Caco-2 (cell line): Measurements from ENCODE around the gene TPM1. TPM values are rescaled to one million over a fixed set of nuclear protein-coding genes. Genes with fewer than 3 reads are reported as not detected.
"Not testable (repeated sequence)": the region's sequence is repeated elsewhere in the genome, so short reads cannot be mapped to it uniquely, and the experiment has no call there.

Experiments used
- Bru-seq: library from RNA; stranded (reverse); fragments of 400-500 nt; gene quantifications from one replicate; lab custom pipeline; 2021; lab: Mats Ljungman, UMichigan
- BruChase-seq, 2 experiments: library from RNA; stranded (reverse); fragments of 400-500 nt; gene quantifications; one replicate each; lab custom pipeline; 2021; lab: Mats Ljungman, UMichigan
- BruUV-seq: library from RNA; stranded (reverse); fragments of 400-500 nt; replicated peaks from 2 replicates; lab custom pipeline; 2021; lab: Mats Ljungman, UMichigan
- CTCF ChIA-PET: fragments of 300-600 bp; sonication (Branson Sonifier 250); formaldehyde crosslinking; loops from one replicate; lab custom pipeline; 2022; ENCODE audit warnings: antibody characterized with exemption; lab: Charles Lee
- POLR2A ChIA-PET: fragments of 300-600 bp; sonication (Branson Sonifier 250); formaldehyde crosslinking; loops from one replicate; lab custom pipeline; 2022; ENCODE audit warnings: antibody characterized with exemption; lab: Charles Lee
- DNase-seq, 2 experiments: peaks; one replicate each; pipeline versions ENCODE4 v3.0.0 to v3.0.0-alpha.2; 2020 to 2022
- H3K27me3 ChIP-seq: replicated peaks from 2 replicates; pipeline ENCODE4 v1.6.0; 2011; ENCODE audit warnings: low read length; ENCODE audit not compliant: control insufficient read depth, insufficient read depth
- H3K36me3 ChIP-seq: 2 replicates; pipeline ENCODE4 v1.5.1; 2011; ENCODE audit warnings: low read length; ENCODE audit not compliant: control insufficient read depth, insufficient read depth
- H3K4me1 ChIP-seq: fragments of 250-450 bp; sonication (Bioruptor Pico); 2 replicates; pipeline ENCODE4 v1.5.1; 2020; ENCODE audit warnings: mild to moderate bottlenecking
- H3K4me3 ChIP-seq: 2 replicates; pipeline ENCODE4 v1.5.1; 2011; ENCODE audit warnings: low read depth, mild to moderate bottlenecking, control low read depth, low read length
- H3K9me3 ChIP-seq: fragments of 250-450 bp; sonication (Bioruptor Pico); 2 replicates; pipeline ENCODE4 v1.5.1; 2020; ENCODE audit warnings: mild to moderate bottlenecking, moderate library complexity
- H3K27ac Mint-ChIP-seq: one replicate; pipeline ENCODE4 v1.8.0; 2022; ENCODE audit warnings: mixed read lengths; ENCODE audit not compliant: unreplicated experiment
- H3K27me3 Mint-ChIP-seq: one replicate; pipeline ENCODE4 v1.8.0; 2022; ENCODE audit warnings: mixed read lengths; ENCODE audit not compliant: insufficient read depth, unreplicated experiment
- H3K36me3 Mint-ChIP-seq: one replicate; pipeline ENCODE4 v1.8.0; 2022; ENCODE audit warnings: mild to moderate bottlenecking, mixed read lengths; ENCODE audit not compliant: insufficient read depth, unreplicated experiment
- H3K4me1 Mint-ChIP-seq: one replicate; pipeline ENCODE4 v1.8.0; 2022; ENCODE audit warnings: low read depth, mixed read lengths; ENCODE audit not compliant: unreplicated experiment
- H3K4me3 Mint-ChIP-seq: one replicate; pipeline ENCODE4 v1.8.0; 2022; ENCODE audit warnings: mild to moderate bottlenecking, moderate library complexity, mixed read lengths; ENCODE audit not compliant: unreplicated experiment
- H3K9me3 Mint-ChIP-seq: one replicate; pipeline ENCODE4 v1.8.0; 2022; ENCODE audit warnings: mixed read lengths; ENCODE audit not compliant: unreplicated experiment
- intact Hi-C: fragments of 100-400 bp; cut with micrococcal nuclease; formaldehyde crosslinking; loops from one replicate; pipeline ENCODE4 v1.10.0; 2022; ENCODE audit not compliant: unreplicated experiment
- long read RNA-seq: library from polyadenylated mRNA; stranded (forward); transcript quantifications from one replicate; pipeline ENCODE4 v2.0.0, GENCODE V29; 2022
- total RNA-seq: library from RNA; stranded (reverse); gene quantifications from 2 replicates; pipeline ENCODE4 v1.2.3, GENCODE V29; 2022
- TF ChIP-seq, protein P1 (sequence below), 2 experiments: fragments of 200-600 bp in 1 of 2; IDR thresholded peaks; 1 replicate in 1 of 2; 2 replicates in 1 of 2; pipeline versions ENCODE4 v1.5.1 to v1.8.0; 2011 to 2022; ENCODE audit warnings: antibody characterized with exemption in 1 of 2, control low read depth in 1 of 2, inconsistent platforms in 1 of 2, low read depth in 1 of 2, low read length in 1 of 2, mild to moderate bottlenecking in 1 of 2, moderate library complexity in 1 of 2; ENCODE audit not compliant: insufficient read depth in 1 of 2, severe bottlenecking in 1 of 2, unreplicated experiment in 1 of 2

TPM1 gene
- total RNA-seq: 193 and 209 TPM in 2 replicates
- percentile 96 among the genes with signal in this experiment for Bru-seq, nascent RNA
- percentile 92 among the genes with signal in this experiment for BruChase-seq, experiment 1, labeled RNA remaining after a 2-hour chase
- percentile 90 among the genes with signal in this experiment for BruChase-seq, experiment 2, labeled RNA remaining after a 6-hour chase
- long read RNA-seq, transcript TPM1-206 (9 exons, 1,717 nt): minor isoform, 85 of 229 reads
- long read RNA-seq, transcript TPM1-220 (9 exons, 977 nt): minor isoform, 8 of 229 reads
- long read RNA-seq, transcript TPM1-208 (8 exons, 943 nt): major isoform, 91 of 229 reads
- long read RNA-seq, partial matches to known transcripts: 8 of 229 reads
- long read RNA-seq, other reads (novel, unspliced or antisense): 29 of 229 reads

- H3K27ac Mint-ChIP-seq: peak within 1 kb of the TSS; percentile 96
- Histone ChIP-seq H3K4me1 (peaks cover 61% of the 10 kb centered on the region), H3K36me3 (no peaks in the 10 kb centered on the region), H3K27me3 (no peaks in the 10 kb centered on the region), H3K4me3 (peak within 1 kb of the TSS; percentile 73), H3K9me3 (no peaks in the 10 kb centered on the region)
- DNase-seq: peak; percentile 91 to 93
- ChIA-PET POLR2A (interaction anchor here (0.5 to 1.2 kb wide), 4 partner anchors 38 to 277 kb away, joined by 4 to 7 read pairs (median 4); no protein-coding TSS in a partner anchor), CTCF (interaction anchor here (0.7 kb wide), 2 partner anchors 48 to 552 kb away, joined by 3 to 4 read pairs; no protein-coding TSS in a partner anchor)
- no peaks in the 10 kb centered on the region for H3K27me3 Mint-ChIP-seq
- no TSS peak for BruUV-seq
- peak within 1 kb of the TSS; percentile 80 for H3K4me3 Mint-ChIP-seq
- H3K9me3 Mint-ChIP-seq: no peaks in the 10 kb centered on the region
- intact Hi-C loops: loop anchor here (1.0 to 10.0 kb wide), 4 partner anchors 44 to 363 kb away; no protein-coding TSS in a partner anchor
- H3K4me1 Mint-ChIP-seq: peaks cover 41% of the 10 kb centered on the region
- TF ChIP-seq, protein P1, sequence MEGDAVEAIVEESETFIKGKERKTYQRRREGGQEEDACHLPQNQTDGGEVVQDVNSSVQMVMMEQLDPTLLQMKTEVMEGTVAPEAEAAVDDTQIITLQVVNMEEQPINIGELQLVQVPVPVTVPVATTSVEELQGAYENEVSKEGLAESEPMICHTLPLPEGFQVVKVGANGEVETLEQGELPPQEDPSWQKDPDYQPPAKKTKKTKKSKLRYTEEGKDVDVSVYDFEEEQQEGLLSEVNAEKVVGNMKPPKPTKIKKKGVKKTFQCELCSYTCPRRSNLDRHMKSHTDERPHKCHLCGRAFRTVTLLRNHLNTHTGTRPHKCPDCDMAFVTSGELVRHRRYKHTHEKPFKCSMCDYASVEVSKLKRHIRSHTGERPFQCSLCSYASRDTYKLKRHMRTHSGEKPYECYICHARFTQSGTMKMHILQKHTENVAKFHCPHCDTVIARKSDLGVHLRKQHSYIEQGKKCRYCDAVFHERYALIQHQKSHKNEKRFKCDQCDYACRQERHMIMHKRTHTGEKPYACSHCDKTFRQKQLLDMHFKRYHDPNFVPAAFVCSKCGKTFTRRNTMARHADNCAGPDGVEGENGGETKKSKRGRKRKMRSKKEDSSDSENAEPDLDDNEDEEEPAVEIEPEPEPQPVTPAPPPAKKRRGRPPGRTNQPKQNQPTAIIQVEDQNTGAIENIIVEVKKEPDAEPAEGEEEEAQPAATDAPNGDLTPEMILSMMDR (IDR thresholded peaks at IDR 0.05; ENCODE audit: insufficient read depth in 1 of 2, low read depth in 1 of 2, low read length in 1 of 2, severe bottlenecking in 1 of 2, unreplicated experiment in 1 of 2): peak in 1 of 2 experiments; percentile 43
- H3K36me3 Mint-ChIP-seq: peaks cover 51% of the 10 kb centered on the region
Measured at GRCh38 chr15:63041974-63042876, at the start of gene TPM1. Gene TPM1, plus strand, starts transcription at chr15:63042747. Its CDS starts 83 bp downstream, at chr15:63042830.

DNA sequence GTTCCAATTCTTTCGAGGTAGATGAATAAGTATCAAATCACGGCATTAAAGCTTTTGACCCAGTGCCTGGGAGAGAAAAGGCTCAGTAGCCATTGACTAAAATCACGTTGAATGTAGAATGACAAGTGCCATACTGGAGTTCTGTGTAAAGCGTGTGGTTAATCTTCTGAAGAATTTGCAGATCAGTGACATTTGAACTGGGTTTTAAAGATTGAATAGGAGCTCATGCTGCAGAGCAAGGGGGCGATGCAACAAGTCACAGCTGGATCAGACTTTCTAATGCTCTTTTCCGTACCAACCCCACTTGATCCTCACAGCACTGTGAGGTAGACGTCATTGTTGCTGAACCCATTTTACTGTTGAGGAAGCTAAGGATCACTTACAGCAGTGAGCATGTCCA lies 49.5 kb upstream of the TPM1 start:
- no peak overlapping the region for H3K27ac Mint-ChIP-seq
- intact Hi-C loops: no loop called here
- ChIA-PET POLR2A (no interaction called here), CTCF (no interaction called here)
- BruUV-seq: no TSS peak
- no peaks in the 10 kb centered on the region for H3K27me3 Mint-ChIP-seq
- TF ChIP-seq, protein P1 (IDR thresholded peaks at IDR 0.05; ENCODE audit: insufficient read depth in 1 of 2, low read depth in 1 of 2, low read length in 1 of 2, severe bottlenecking in 1 of 2, unreplicated experiment in 1 of 2): no peak
- H3K36me3 Mint-ChIP-seq: peaks cover 2% of the 10 kb centered on the region
- H3K9me3 Mint-ChIP-seq: no peaks in the 10 kb centered on the region
- Histone ChIP-seq H3K4me1 (peaks cover 43% of the 10 kb centered on the region), H3K4me3 (no peak overlapping the region), H3K36me3 (no peaks in the 10 kb centered on the region), H3K9me3 (no peaks in the 10 kb centered on the region), H3K27me3 (no peaks in the 10 kb centered on the region)
- no peak overlapping the region for H3K4me3 Mint-ChIP-seq
- H3K4me1 Mint-ChIP-seq: peaks cover 32% of the 10 kb centered on the region
- DNase-seq: no peak

GRCh38 chr15:62993632-62994031 lies 48.9 kb upstream of the TPM1 start:
- POLR2A ChIA-PET, H3K4me3 Mint-ChIP-seq, BruUV-seq, H3K9me3 ChIP-seq, H3K36me3 ChIP-seq, intact Hi-C loops, DNase-seq, H3K27me3 Mint-ChIP-seq, H3K36me3 Mint-ChIP-seq, H3K9me3 Mint-ChIP-seq, H3K27me3 ChIP-seq, H3K4me3 ChIP-seq, CTCF ChIA-PET, H3K27ac Mint-ChIP-seq: not testable (repeated sequence)
- peaks cover 37% of the 10 kb centered on the region for H3K4me1 Mint-ChIP-seq
- peaks cover 48% of the 10 kb centered on the region for H3K4me1 ChIP-seq
